NCI-H82 treated with DMSO at 0.1 percent for 48 hours (cell line): ENCODE data around the gene SLC26A11.

Experiments
- DNase-seq: peaks from one replicate; lab custom pipeline; 2025; ENCODE audit not compliant: unreplicated experiment; lab: John Stamatoyannopoulos, UW

Gene SLC26A11

DNA sequence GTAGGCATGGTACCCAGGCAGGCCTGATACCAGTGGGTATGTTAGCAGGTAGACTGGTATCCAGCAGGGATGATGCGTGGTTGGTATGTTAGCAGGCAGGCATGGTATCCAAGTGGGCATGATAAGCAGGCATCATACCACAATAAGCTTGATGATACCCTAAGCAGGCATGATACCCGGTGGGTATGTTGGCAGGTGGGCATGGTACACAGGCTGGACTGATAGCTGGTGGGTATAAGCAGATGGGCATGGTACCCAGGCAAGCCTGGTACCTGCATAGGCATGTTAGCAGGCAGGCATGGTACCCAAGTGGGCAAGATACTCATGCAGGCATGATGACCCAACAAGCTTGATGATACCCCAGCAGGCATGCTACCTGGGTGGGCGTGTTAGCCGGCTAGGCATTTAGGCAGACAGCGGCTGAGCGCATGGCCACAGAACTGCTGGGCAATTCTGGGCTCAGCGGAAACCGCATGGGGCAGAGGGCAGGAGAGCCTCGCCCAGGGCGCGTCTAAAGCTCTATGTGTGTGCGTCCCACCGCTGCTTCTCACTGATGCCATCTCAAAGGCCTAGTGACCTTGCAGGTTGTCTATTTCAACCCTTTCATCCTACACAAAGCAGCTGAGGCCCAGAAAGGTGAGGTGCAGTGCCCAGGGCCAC lies 2.4 kb upstream of the SLC26A11 start:
- DNase-seq, result no peak

DNA sequence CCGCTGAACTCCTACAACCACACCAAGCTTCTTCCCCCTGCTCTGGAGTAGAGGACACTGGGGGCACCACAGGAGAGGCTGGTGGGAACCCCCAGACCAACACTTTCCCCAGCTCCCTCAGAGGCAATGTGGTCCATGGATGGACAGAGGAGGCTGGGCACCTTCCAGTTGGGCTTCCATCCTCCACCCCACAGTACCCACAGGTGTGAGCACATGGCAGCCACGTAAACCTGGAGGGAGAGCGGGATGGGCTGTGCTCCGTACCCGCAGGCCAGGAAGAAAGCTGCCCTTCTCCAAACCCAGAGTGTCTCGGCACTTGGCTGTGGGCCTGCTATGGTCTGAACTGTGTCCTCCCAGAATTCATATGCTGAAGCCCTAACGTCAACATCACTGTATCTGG lies 1.8 kb upstream of the SLC26A11 start:
- no peak for DNase-seq

GRCh38 chr17:80219013-80219762 lies 1.0 kb upstream of the SLC26A11 start:
- DNase-seq, result peak; percentile 29

- DNase-seq, result no peak
Observed at GRCh38 chr17:80219763-80220053, 519 bp upstream of the SLC26A11 start.

GRCh38 chr17:80220736-80221215 lies 549 bp downstream of the SLC26A11 start:
- DNase-seq, result no peak

DNA sequence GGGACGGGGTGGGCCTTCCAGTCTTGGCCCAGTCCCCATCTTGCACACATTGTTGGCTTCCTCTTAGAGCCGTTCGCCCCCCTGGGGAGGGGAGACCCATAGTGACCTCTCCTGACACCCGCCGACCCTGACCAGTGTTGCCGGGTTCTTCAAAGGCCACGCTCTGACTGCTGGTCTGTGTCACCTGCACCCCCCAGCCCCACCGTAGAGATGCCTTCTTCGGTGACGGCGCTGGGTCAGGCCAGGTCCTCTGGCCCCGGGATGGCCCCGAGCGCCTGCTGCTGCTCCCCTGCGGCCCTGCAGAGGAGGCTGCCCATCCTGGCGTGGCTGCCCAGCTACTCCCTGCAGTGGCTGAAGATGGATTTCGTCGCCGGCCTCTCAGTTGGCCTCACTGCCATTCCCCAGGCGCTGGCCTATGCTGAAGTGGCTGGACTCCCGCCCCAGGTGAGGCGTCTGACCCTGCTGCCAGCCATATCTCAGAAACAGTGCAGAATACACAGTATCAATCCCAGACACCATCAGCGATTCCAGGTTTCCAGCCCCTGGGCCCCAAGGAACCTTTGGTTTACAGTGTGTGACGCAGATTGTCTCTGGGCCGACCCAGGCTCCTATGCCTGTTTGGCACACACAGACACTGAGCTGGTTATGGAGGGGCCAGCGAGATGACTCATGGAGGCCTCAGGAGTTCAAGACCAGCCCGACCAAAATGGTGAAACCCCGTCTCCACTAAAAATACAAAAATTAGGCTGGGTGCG lies 1.3 kb downstream of the SLC26A11 start:
- no peak for DNase-seq

GRCh38 chr17:80222376-80223141 lies 2.3 kb downstream of the SLC26A11 start:
- DNase-seq, result no peak

DNA sequence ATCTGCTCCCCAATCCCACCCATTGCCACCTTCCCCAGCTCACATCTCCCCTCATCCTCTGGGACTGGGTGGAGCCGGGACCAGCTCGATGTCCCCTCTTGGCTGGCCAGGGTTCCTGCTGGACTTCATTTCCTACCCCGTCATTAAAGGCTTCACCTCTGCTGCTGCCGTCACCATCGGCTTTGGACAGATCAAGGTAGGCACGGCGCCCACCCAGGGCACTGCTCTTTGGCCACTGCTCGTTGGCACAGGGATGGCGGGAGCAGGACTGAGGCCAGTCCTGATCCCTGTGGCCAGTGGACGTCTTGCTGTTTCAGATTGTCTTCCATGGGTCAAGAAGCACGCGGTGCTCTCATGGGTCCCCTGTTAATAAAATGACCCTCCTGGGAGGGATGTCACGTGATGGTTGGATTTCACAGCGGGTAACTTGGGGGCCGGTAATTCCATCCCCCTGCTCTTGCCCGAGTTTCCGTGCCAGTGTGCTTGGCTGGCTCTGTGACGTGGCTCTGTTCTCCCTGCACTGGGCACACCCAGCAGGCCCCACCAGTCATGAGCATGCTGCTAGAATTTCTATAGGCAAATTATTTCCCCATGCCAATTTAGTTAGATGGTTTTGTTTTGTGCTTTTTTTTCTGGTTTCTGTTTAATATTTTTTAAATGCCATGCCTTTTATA lies 3.1 kb downstream of the SLC26A11 start:
- no peak for DNase-seq

DNA sequence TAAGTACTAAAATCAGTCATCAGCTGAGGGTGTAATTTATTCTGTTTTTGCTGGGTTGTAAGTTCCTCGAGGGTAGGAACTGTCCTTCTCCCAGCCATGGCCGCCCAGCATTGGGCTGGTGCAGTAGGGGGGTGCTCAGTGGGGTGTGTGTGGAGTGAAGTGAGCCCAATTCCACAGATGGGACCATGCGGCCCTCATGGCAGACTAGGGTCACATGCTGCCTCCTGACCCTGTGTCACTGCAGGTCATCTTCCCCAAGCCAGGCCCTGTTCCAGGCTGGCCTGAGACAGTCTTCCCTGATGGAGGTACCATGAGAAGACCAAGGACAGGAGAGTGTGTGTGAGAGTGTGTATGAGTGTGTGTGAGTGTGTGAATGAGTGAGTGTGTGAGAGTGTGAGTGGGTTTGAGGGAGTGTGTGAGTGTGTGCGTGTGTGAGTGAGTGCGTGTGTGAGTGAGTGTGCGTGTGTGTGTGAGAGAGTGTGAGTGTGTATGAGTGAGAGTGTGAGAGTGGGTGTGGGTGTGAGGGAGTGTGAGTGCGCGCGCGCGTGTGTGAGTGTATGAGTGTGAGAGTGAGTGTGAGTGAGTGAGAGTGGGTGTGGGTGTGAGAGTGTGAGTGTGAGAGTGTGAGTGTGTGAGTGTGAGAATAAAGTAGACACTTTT lies 3.7 kb downstream of the SLC26A11 start:
- no peak for DNase-seq

DNA sequence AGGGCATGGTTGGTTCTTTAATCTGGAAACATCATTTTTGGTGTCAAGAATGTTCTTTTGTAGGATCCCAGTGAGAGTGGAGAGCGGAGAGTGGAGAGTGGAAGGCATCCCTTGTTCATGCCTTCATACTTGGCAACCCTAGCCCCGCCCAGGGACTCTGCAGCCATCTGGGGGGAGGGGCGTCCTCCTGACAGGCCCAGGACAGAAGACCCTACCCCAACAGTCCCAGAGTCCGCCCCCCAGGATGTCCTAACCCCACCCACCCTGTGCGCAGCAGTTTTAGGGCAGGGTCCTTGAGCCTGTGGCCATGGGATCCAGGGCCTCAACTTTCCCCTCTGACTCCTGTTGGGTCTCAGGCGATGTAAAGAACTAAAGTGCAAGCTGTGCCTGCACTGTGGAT lies 4.5 kb downstream of the SLC26A11 start:
- no peak for DNase-seq

DNA sequence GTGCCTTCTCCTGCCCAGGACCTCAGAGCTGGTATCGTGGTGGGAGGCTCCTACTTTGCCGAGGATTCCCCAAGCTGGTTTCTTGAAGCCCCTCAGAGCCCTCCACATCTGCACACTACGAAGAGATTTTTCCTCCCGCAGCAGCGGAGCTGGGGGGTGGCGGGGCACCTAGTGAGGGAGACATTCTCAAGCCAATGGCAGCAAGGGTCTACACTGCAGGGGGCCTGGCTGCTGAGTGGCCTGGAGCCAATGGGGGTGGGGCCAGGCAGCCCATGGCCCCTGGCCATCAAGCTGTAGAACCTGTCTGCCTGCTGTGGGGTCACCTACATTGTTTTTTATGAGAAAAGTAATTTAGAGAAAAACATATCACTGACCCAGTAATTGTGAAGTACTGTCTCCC lies 5.0 kb downstream of the SLC26A11 start:
- DNase-seq, result no peak

DNA sequence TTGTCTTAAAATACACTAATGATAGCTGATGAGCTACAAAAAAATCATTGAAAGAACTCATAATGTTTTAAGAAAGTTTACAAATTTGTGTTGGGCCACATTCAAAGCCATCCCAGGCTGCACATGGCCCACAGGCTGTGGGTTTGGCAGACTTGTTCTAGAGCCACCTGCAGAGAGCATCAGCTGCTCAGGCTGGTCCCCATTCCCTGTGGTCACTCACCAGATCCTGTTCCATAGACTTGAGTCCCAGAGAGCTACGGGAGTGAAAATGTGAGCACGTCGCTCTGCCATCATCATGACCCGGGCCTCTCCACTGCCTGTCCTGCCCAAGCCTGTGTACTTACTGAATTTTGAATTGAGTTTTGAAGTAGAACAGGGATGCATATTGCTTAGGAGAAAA lies 6.9 kb downstream of the SLC26A11 start:
- DNase-seq, result no peak

DNA sequence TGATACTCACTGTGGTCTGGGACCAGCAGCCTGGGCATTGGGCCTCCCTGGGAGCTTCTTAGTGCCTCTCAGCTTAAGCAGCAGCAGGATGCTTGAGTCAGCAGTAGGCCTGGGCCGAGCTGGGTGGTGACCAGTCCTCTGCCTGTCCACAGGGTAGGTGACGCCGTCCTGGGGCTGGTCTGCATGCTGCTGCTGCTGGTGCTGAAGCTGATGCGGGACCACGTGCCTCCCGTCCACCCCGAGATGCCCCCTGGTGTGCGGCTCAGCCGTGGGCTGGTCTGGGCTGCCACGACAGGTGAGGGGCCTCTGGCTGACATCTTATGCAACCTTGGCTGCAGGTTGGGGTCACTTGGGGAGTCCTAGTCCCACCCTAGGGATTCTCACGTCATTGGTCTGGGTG lies 7.4 kb downstream of the SLC26A11 start:
- no peak for DNase-seq

- no peak for DNase-seq
Observed at GRCh38 chr17:80228477-80228876, 8.2 kb downstream of the SLC26A11 start.

GRCh38 chr17:80229011-80229410 lies 8.8 kb downstream of the SLC26A11 start:
- DNase-seq, result no peak

DNA sequence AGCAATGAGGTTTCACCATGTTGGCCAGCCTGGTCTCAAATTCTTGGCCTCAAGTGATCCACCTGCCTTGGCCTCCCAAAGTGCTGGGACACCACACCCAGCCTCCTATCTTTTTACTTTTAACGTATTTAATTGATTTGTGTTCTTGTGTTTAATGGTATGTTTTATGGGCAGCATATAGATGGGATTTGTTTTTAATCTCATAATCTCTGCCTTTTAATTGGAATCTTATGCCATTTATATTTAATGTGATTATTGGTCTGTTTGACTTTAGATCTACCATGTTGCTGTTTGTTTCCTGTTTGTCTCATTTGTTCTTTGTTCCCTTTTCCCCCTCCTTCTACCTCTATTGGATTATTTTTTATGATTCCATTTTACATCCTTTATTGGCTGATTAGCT lies 12.2 kb downstream of the SLC26A11 start:
- no peak for DNase-seq

- no peak for DNase-seq
Observed at GRCh38 chr17:80233202-80233601, 13.0 kb downstream of the SLC26A11 start.

DNA sequence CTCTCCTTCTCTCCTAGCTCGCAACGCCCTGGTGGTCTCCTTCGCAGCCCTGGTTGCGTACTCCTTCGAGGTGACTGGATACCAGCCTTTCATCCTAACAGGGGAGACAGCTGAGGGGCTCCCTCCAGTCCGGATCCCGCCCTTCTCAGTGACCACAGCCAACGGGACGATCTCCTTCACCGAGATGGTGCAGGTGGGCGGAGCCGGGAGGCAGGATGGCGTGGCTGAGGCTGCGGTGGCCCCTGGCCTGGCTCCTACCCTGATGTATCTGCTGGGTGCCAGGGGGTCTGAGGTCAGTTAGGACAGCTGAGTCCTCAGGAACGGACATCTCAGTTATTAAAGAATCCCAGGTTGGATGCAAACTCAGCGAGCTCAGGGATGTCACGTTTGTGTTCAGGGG lies 16.7 kb downstream of the SLC26A11 start:
- no peak for DNase-seq

GRCh38 chr17:80237386-80237785 lies 17.2 kb downstream of the SLC26A11 start:
- DNase-seq, result no peak

DNA sequence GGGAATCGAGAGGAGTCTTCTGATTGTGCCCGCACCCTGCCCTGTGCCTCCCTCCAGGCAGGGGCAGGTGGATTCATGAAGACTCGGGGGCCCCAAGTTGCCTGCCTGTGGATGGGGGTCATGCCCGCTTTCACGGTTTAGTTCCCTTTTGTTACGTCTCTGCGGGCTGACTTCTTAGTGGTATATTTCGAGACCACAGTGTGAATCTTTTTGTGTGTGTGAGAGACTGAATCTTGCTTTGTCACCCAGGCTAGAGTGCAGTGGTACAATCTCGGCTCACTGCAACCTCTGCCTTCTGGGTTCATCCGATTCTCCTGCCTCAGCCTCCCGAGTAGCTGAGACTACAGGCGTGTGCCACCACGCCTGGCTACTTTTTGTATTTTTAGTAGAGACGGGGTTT lies 22.3 kb downstream of the SLC26A11 start:
- no peak for DNase-seq
